Loucy (cell line): ENCODE data around the gene CPED1.

Source experiments
- H2AFZ ChIP-seq: fragments of 200-600 bp; sonication (generic); 2 replicates; pipeline ENCODE4 v1.6.0; 2016; ENCODE audit warnings: antibody characterized with exemption, mild to moderate bottlenecking, low read length, moderate library complexity
- H3F3A ChIP-seq: fragments of 200-600 bp; 2 replicates; pipeline ENCODE4 v1.6.0; 2016; ENCODE audit warnings: antibody characterized with exemption, low read depth, mild to moderate bottlenecking
- H3K27me3 ChIP-seq: fragments of 200-600 bp; sonication (generic); 2 replicates; pipeline ENCODE4 v1.6.1; 2014; ENCODE audit warnings: low read length, mild to moderate bottlenecking; ENCODE audit not compliant: insufficient read depth, poor library complexity, severe bottlenecking
- H3K36me3 ChIP-seq: fragments of 200-600 bp; sonication (generic); 2 replicates; pipeline ENCODE4 v1.6.1; 2016; ENCODE audit warnings: low read length; ENCODE audit not compliant: insufficient read depth
- H3K4me1 ChIP-seq: fragments of 200-600 bp; sonication (generic); 2 replicates; pipeline ENCODE4 v1.5.1; 2014; ENCODE audit warnings: low read length, mild to moderate bottlenecking; ENCODE audit not compliant: insufficient read depth, poor library complexity, severe bottlenecking
- H3K4me2 ChIP-seq: fragments of 200-600 bp; sonication (generic); 2 replicates; pipeline ENCODE4 v1.6.0; 2014; ENCODE audit warnings: antibody characterized with exemption, low read length, low read depth, mild to moderate bottlenecking; ENCODE audit not compliant: poor library complexity, severe bottlenecking
- H3K4me3 ChIP-seq: fragments of 200-600 bp; sonication (generic); 2 replicates; pipeline ENCODE4 v1.5.1; 2014; ENCODE audit warnings: low read length, mild to moderate bottlenecking, mixed read lengths; ENCODE audit not compliant: poor library complexity, severe bottlenecking
- H3K79me2 ChIP-seq: fragments of 200-600 bp; sonication (generic); 2 replicates; pipeline ENCODE4 v1.6.1; 2014; ENCODE audit warnings: low read length; ENCODE audit not compliant: insufficient read depth
- H3K9ac ChIP-seq: fragments of 200-600 bp; sonication (generic); 2 replicates; pipeline ENCODE4 v1.6.0; 2014; ENCODE audit warnings: mild to moderate bottlenecking, low read depth, low read length, moderate library complexity; ENCODE audit not compliant: poor library complexity, severe bottlenecking
- H3K9me2 ChIP-seq: fragments of 200-600 bp; sonication (generic); replicated peaks from 2 replicates; pipeline ENCODE4 v1.6.1; 2016; ENCODE audit warnings: low read depth, low read length, mixed read lengths
- H3K9me3 ChIP-seq: fragments of 200-600 bp; sonication (generic); 2 replicates; pipeline ENCODE4 v1.6.1; 2014; ENCODE audit warnings: mild to moderate bottlenecking, antibody characterized with exemption, low read length, low read depth; ENCODE audit not compliant: insufficient read depth
- H4K20me1 ChIP-seq: fragments of 200-600 bp; sonication (generic); 2 replicates; pipeline ENCODE4 v1.6.0; 2014; ENCODE audit warnings: antibody characterized with exemption, low read length, mild to moderate bottlenecking; ENCODE audit not compliant: insufficient read depth, poor library complexity, severe bottlenecking
- CTCF ChIP-seq: fragments of 200-600 bp; sonication (generic); conservative IDR thresholded peaks from 2 replicates; pipeline ENCODE4 v1.5.1; 2014; ENCODE audit warnings: mild to moderate bottlenecking, antibody characterized with exemption, low read length
- EZH2phosphoT487 ChIP-seq: fragments of 200-600 bp; IDR thresholded peaks from 2 replicates; pipeline ENCODE4 v1.6.1; 2018; ENCODE audit warnings: antibody characterized with exemption, mild to moderate bottlenecking, moderate library complexity, borderline replicate concordance

Gene CPED1

GRCh38 chr7:121303422-121304101, 315.1 kb downstream of the CPED1 start:
- no peak overlapping the region for H3K9ac ChIP-seq

DNA sequence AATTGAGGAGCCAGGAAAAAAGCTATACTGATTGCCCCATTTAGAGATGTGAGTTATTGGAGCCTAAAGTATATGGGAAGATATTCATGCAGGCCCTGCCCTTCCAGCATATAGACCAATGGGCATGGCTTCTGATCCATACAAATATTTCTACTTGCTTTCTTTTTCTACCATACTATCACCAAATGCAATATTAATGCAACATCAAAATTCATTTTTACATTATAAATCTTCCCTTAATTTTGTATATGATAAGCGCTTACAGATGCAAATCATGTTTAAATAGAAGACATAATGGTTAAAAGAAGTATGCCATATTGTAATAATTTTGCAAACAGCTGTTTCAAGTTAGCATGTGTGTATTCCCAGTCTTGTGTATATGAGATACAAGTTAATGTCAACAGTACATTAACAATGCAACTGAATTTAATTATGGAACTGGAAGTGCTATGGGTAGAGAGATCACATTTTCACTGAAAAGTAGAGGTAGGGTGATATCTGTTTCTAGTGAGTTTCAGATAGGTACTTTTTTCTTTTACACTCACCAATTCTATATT, 315.7 kb downstream of the CPED1 start:
- Histone ChIP-seq H3K27me3 (no peaks in the 10 kb centered on the region), H3K9me3 (no peaks in the 10 kb centered on the region), H3K4me1 (no peaks in the 10 kb centered on the region), H3K36me3 (no peaks in the 10 kb centered on the region), H3F3A (no peaks in the 10 kb centered on the region), H3K4me3 (no peak overlapping the region), H3K9ac (no peak overlapping the region), H3K4me2 (no peak overlapping the region), H4K20me1 (no peaks in the 10 kb centered on the region), H2AFZ (no peak overlapping the region), H3K9me2 (no peaks in the 10 kb centered on the region), H3K79me2 (no peaks in the 10 kb centered on the region)
- TF ChIP-seq CTCF, result no peak
- TF ChIP-seq EZH2phosphoT487, result no peak

More at GRCh38 chr7:121303422-121304101, 315.1 kb downstream of the CPED1 start:
- no peaks in the 10 kb centered on the region for H3F3A ChIP-seq
- H2AFZ ChIP-seq, result no peak overlapping the region
- no peaks in the 10 kb centered on the region for H4K20me1 ChIP-seq
- no peaks in the 10 kb centered on the region for H3K9me2 ChIP-seq
- H3K9me3 ChIP-seq, result no peaks in the 10 kb centered on the region
- no peaks in the 10 kb centered on the region for H3K27me3 ChIP-seq
- H3K36me3 ChIP-seq, result no peaks in the 10 kb centered on the region
- no peak for TF ChIP-seq EZH2phosphoT487
- no peak overlapping the region for H3K4me2 ChIP-seq
- no peak overlapping the region for H3K4me3 ChIP-seq
- H3K79me2 ChIP-seq, result no peaks in the 10 kb centered on the region
- no peaks in the 10 kb centered on the region for H3K4me1 ChIP-seq

DNA sequence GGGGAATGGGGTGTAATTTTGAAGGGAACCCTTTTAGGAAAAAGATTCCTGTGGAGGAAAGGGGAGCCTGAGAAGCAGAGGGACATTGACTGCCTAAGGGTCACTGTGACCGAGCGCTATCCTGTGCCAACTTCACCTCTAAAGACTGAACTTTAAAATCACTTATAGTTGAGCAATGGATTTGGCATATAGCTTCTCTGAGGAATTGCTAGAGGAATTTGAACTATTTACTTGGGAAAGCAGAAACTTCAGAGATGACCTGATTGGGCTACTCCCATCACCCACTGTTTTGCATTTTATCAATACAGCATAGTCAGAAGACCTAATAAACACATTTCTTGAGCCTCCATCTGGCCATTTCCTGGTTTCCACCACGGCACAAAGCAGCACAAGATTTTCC, 316.6 kb downstream of the CPED1 start:
- Histone ChIP-seq H3K79me2 (no peaks in the 10 kb centered on the region), H3K4me3 (no peak overlapping the region), H3F3A (no peaks in the 10 kb centered on the region), H2AFZ (no peak overlapping the region), H3K36me3 (no peaks in the 10 kb centered on the region), H3K9me3 (no peaks in the 10 kb centered on the region), H3K27me3 (no peaks in the 10 kb centered on the region), H3K9me2 (no peaks in the 10 kb centered on the region), H4K20me1 (no peaks in the 10 kb centered on the region), H3K4me1 (no peaks in the 10 kb centered on the region), H3K9ac (no peak overlapping the region), H3K4me2 (no peak overlapping the region)
- TF ChIP-seq EZH2phosphoT487 (no peak), CTCF (no peak)

GRCh38 chr7:121306565-121306964, 318.1 kb downstream of the CPED1 start:
- H3K4me1 ChIP-seq, result no peaks in the 10 kb centered on the region
- no peak overlapping the region for H2AFZ ChIP-seq
- H3K9me2 ChIP-seq, result no peaks in the 10 kb centered on the region
- H3K27me3 ChIP-seq, result no peaks in the 10 kb centered on the region
- no peak for TF ChIP-seq CTCF
- no peak for TF ChIP-seq EZH2phosphoT487
- no peaks in the 10 kb centered on the region for H4K20me1 ChIP-seq
- no peaks in the 10 kb centered on the region for H3K79me2 ChIP-seq
- H3K9ac ChIP-seq, result no peak overlapping the region
- no peaks in the 10 kb centered on the region for H3F3A ChIP-seq
- no peak overlapping the region for H3K4me2 ChIP-seq
- H3K36me3 ChIP-seq, result no peaks in the 10 kb centered on the region
- no peak overlapping the region for H3K4me3 ChIP-seq
- H3K9me3 ChIP-seq, result no peaks in the 10 kb centered on the region
